ENCODE data around the gene SIAH1. TPM values are rescaled to one million over a fixed set of nuclear protein-coding genes. Genes with fewer than 3 reads are reported as not detected.

Gene SIAH1
- total and polyA plus RNA-seq, 2 experiments from 2014 or later = 24.4 to 29.9 TPM

- no peak overlapping the region for H3K4me2 ChIP-seq (ENCODE audit: unreplicated experiment)
- no peak overlapping the region for H3K9ac ChIP-seq
- in situ Hi-C loops (cut with MboI) = no loop called here
- peaks cover 11% of the 10 kb centered on the region for H3K79me2 ChIP-seq (ENCODE audit: insufficient read depth)
- no peak overlapping the region for H3K27ac ChIP-seq
- 0 out of 2 replicates have a peak, but pooled peaks cover 12% of the 10 kb centered on the region for H3K36me3 ChIP-seq (ENCODE audit: low read depth)
- 94 to 100% methylated on average over 2 of the region's 2 CpGs for WGBS, 2 experiments (ENCODE audit: low coverage in 1 of 2, low lambda C conversion rate in 2 of 2, missing lambda C conversion rate in 2 of 2)
- H4K20me1 ChIP-seq (ENCODE audit: insufficient read depth) = no peaks in the 10 kb centered on the region
- H2AFZ ChIP-seq = no peak overlapping the region
- H3K4me1 ChIP-seq (ENCODE audit: insufficient read depth) = no peaks in the 10 kb centered on the region
- 0 out of 2 replicates have a peak, but pooled peaks cover 6% of the 10 kb centered on the region for H3F3A ChIP-seq (ENCODE audit: insufficient read depth)
- no peaks in the 10 kb centered on the region for H3K9me3 ChIP-seq (ENCODE audit: low read depth)
- H3K9me2 ChIP-seq (ENCODE audit: insufficient read depth) = no peaks in the 10 kb centered on the region
- no peaks in the 10 kb centered on the region for H3K27me3 ChIP-seq (replicated peaks; ENCODE audit: insufficient read depth)
- DNase-seq = no peak
- no peak for TF ChIP-seq EZH2phosphoT487 (IDR thresholded peaks at IDR 0.05; ENCODE audit: insufficient read depth, low read depth)
- no peak for TF ChIP-seq EZH2 (IDR thresholded peaks at IDR 0.05; ENCODE audit: insufficient read depth, poor library complexity, severe bottlenecking)
- H3K4me3 ChIP-seq = no peak overlapping the region
Observed at GRCh38 chr16:48342591-48342990, 42.6 kb downstream of the SIAH1 start.

GRCh38 chr16:48340054-48340453, 45.2 kb downstream of the SIAH1 start:
- Histone ChIP-seq H4K20me1 (ENCODE audit: insufficient read depth) (no peaks in the 10 kb centered on the region), H3K4me3 (no peak overlapping the region), H3K9me3 (ENCODE audit: low read depth) (no peaks in the 10 kb centered on the region), H3K4me1 (ENCODE audit: insufficient read depth) (peaks cover 13% of the 10 kb centered on the region), H3F3A (ENCODE audit: insufficient read depth) (peaks cover 14% of the 10 kb centered on the region), H3K9me2 (ENCODE audit: insufficient read depth) (no peaks in the 10 kb centered on the region), H3K79me2 (ENCODE audit: insufficient read depth) (peaks cover 15% of the 10 kb centered on the region), H3K4me2 (ENCODE audit: unreplicated experiment) (no peak overlapping the region), H3K9ac (no peak overlapping the region), H3K27me3 (replicated peaks; ENCODE audit: insufficient read depth) (no peaks in the 10 kb centered on the region), H3K27ac (no peak overlapping the region), H3K36me3 (ENCODE audit: low read depth) (peaks cover 24% of the 10 kb centered on the region), H2AFZ (no peak overlapping the region)
- TF ChIP-seq EZH2phosphoT487 (IDR thresholded peaks at IDR 0.05; ENCODE audit: insufficient read depth, low read depth) (no peak), EZH2 (IDR thresholded peaks at IDR 0.05; ENCODE audit: insufficient read depth, poor library complexity, severe bottlenecking) (no peak)
- WGBS, 2 experiments (ENCODE audit: low coverage in 1 of 2, low lambda C conversion rate in 2 of 2, missing lambda C conversion rate in 2 of 2) = 96 to 100% methylated on average over 1 of the region's 1 CpG
- in situ Hi-C loops (cut with MboI) = no loop called here
- DNase-seq = no peak

- Histone ChIP-seq H3K79me2 (ENCODE audit: insufficient read depth) (peaks cover 21% of the 10 kb centered on the region), H3K27me3 (replicated peaks; ENCODE audit: insufficient read depth) (no peaks in the 10 kb centered on the region), H4K20me1 (ENCODE audit: insufficient read depth) (no peaks in the 10 kb centered on the region), H3K4me2 (ENCODE audit: unreplicated experiment) (peak overlapping the region; percentile 43), H3K9me2 (ENCODE audit: insufficient read depth) (no peaks in the 10 kb centered on the region), H3F3A (ENCODE audit: insufficient read depth) (peaks cover 14% of the 10 kb centered on the region), H3K36me3 (ENCODE audit: low read depth) (peaks cover 21% of the 10 kb centered on the region), H3K27ac (peak overlapping the region; percentile 55), H3K4me3 (no peak overlapping the region), H3K9me3 (ENCODE audit: low read depth) (no peaks in the 10 kb centered on the region), H3K4me1 (ENCODE audit: insufficient read depth) (peaks cover 13% of the 10 kb centered on the region), H2AFZ (no peak overlapping the region), H3K9ac (0 out of 2 replicates have a peak overlapping the region, but pooled peaks have one; percentile 25)
- 95 to 96% methylated on average over 3 of the region's 3 CpGs for WGBS, 2 experiments (ENCODE audit: low coverage in 1 of 2, low lambda C conversion rate in 2 of 2, missing lambda C conversion rate in 2 of 2)
- in situ Hi-C loops (cut with MboI) = no loop called here
- peak; percentile 54 for DNase-seq
- TF ChIP-seq EZH2phosphoT487 (IDR thresholded peaks at IDR 0.05; ENCODE audit: insufficient read depth, low read depth) (no peak), EZH2 (IDR thresholded peaks at IDR 0.05; ENCODE audit: insufficient read depth, poor library complexity, severe bottlenecking) (no peak)
Observed at GRCh38 chr16:48335961-48336360, 49.3 kb downstream of the SIAH1 start.

- Histone ChIP-seq H3K4me3 (no peak overlapping the region), H3F3A (ENCODE audit: insufficient read depth) (peaks cover 22% of the 10 kb centered on the region)
- WGBS, 2 experiments (ENCODE audit: low coverage in 1 of 2, low lambda C conversion rate in 2 of 2, missing lambda C conversion rate in 2 of 2) = 98% methylated on average over 9 of the region's 9 CpGs
Observed at GRCh38 chr16:48334325-48334724, 50.9 kb downstream of the SIAH1 start.

More at GRCh38 chr16:48334325-48334724, 50.9 kb downstream of the SIAH1 start:
- Histone ChIP-seq H3K9me3 (ENCODE audit: low read depth) (no peaks in the 10 kb centered on the region), H3K9ac (no peak overlapping the region), H3K27me3 (replicated peaks; ENCODE audit: insufficient read depth) (no peaks in the 10 kb centered on the region), H4K20me1 (ENCODE audit: insufficient read depth) (no peaks in the 10 kb centered on the region), H2AFZ (no peak overlapping the region), H3K9me2 (ENCODE audit: insufficient read depth) (no peaks in the 10 kb centered on the region), H3K27ac (no peak overlapping the region), H3K79me2 (ENCODE audit: insufficient read depth) (peaks cover 21% of the 10 kb centered on the region), H3K4me2 (ENCODE audit: unreplicated experiment) (no peak overlapping the region), H3K36me3 (ENCODE audit: low read depth) (peaks cover 21% of the 10 kb centered on the region), H3K4me1 (ENCODE audit: insufficient read depth) (peaks cover 13% of the 10 kb centered on the region)
- DNase-seq = no peak
- TF ChIP-seq EZH2 (IDR thresholded peaks at IDR 0.05; ENCODE audit: insufficient read depth, poor library complexity, severe bottlenecking) (no peak), EZH2phosphoT487 (IDR thresholded peaks at IDR 0.05; ENCODE audit: insufficient read depth, low read depth) (no peak)
- in situ Hi-C loops (cut with MboI) = no loop called here
